OCI-LY3 (cell line): ENCODE data around the gene OR10G3.

ENCODE experiments used
- H2AFZ ChIP-seq: fragments of 200-600, 300-600 bp; shearing (Covaris generic); 2 replicates; pipeline ENCODE4 v1.6.0; 2014; ENCODE audit warnings: antibody characterized with exemption, low read depth, low read length
- H3K27ac ChIP-seq: fragments of 200-600, 300-600 bp; sonication (generic); 2 replicates; pipeline ENCODE4 v1.5.1; 2014; ENCODE audit warnings: mild to moderate bottlenecking, low read length, moderate library complexity, mixed read lengths
- H3K27me3 ChIP-seq: fragments of 200-600, 300-600 bp; sonication (generic); 2 replicates; pipeline ENCODE4 v1.6.1; 2014; ENCODE audit warnings: low read depth, low read length, mixed read lengths
- H3K36me3 ChIP-seq: fragments of 200-600, 300-600 bp; sonication (generic); replicated peaks from 2 replicates; pipeline ENCODE3; 2014; ENCODE audit warnings: low read depth, low read length, mixed read lengths
- H3K4me1 ChIP-seq: fragments of 300-600, 200-600 bp; sonication (generic); 2 replicates; pipeline ENCODE4 v1.6.1; 2014; ENCODE audit warnings: low read length, mixed read lengths
- H3K4me2 ChIP-seq: fragments of 200-600, 300-600 bp; sonication (generic); 2 replicates; pipeline ENCODE4 v1.6.1; 2014; ENCODE audit warnings: low read length, mixed read lengths
- H3K4me3 ChIP-seq: fragments of 300-600, 200-600 bp; sonication (generic); 2 replicates; pipeline ENCODE4 v1.5.1; 2014; ENCODE audit warnings: antibody characterized with exemption, mild to moderate bottlenecking, low read length, moderate library complexity
- H3K79me2 ChIP-seq: fragments of 300-600, 200-600 bp; shearing (Covaris generic); 2 replicates; pipeline ENCODE4 v1.6.1; 2014; ENCODE audit warnings: mild to moderate bottlenecking, low read length, mixed read lengths
- H3K9ac ChIP-seq: fragments of 300-600, 200-600 bp; shearing (Covaris generic); 2 replicates; pipeline ENCODE4 v1.6.0; 2014; ENCODE audit warnings: mild to moderate bottlenecking, low read length, moderate library complexity
- H3K9me3 ChIP-seq: fragments of 200-600, 300-600 bp; shearing (Covaris generic); 2 replicates; pipeline ENCODE4 v1.6.1; 2014; ENCODE audit warnings: low read length, mixed read lengths; ENCODE audit not compliant: insufficient read depth
- H4K20me1 ChIP-seq: fragments of 200-600, 300-600 bp; sonication (generic); 2 replicates; pipeline ENCODE4 v1.6.1; 2016; ENCODE audit warnings: low read length, mixed read lengths; ENCODE audit not compliant: insufficient read depth
- EZH2phosphoT487 ChIP-seq: fragments of 200-600 bp; shearing (Covaris generic); IDR thresholded peaks from 2 replicates; pipeline ENCODE4 v1.6.1; 2018; ENCODE audit warnings: antibody characterized with exemption, mixed run types, low read depth
- TF ChIP-seq, protein P1 (sequence below): fragments of 200-600, 300-600 bp; sonication (generic); IDR thresholded peaks from 2 replicates; pipeline ENCODE4 v1.5.1; 2014; ENCODE audit warnings: antibody characterized with exemption, low read length, low read depth

Gene OR10G3

DNA sequence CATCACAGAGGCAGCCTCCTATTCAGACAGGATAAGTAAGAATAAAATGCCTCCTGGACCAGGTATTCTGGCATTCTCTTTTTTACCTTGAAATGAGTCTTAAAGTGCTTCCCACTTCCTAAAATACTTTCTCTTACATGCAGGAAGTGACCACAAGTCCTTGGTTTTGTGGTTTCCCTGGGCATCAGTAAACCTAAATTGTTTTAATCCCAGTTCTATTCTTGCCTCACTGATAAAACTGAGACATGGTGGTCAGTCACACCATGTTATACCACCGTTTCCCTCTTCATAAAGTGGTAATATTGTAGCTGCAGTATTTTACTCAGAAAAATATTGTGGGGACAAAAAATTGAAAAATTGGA lies 52.6 kb downstream of the OR10G3 start:
- Histone ChIP-seq H3K27me3 (no peaks in the 10 kb centered on the region), H4K20me1 (no peaks in the 10 kb centered on the region), H3K4me3 (no peak overlapping the region), H3K9me3 (no peaks in the 10 kb centered on the region), H3K4me2 (peak overlapping the region; percentile 94; the same call in 1 of the 2 replicates), H3K36me3 (no peaks in the 10 kb centered on the region), H3K27ac (no peak overlapping the region), H3K9ac (no peak overlapping the region), H2AFZ (peak overlapping the region; percentile 95; the same call in 1 of the 2 replicates), H3K79me2 (no peaks in the 10 kb centered on the region), H3K4me1 (peaks cover 12% of the 10 kb centered on the region)
- TF ChIP-seq, protein P1, sequence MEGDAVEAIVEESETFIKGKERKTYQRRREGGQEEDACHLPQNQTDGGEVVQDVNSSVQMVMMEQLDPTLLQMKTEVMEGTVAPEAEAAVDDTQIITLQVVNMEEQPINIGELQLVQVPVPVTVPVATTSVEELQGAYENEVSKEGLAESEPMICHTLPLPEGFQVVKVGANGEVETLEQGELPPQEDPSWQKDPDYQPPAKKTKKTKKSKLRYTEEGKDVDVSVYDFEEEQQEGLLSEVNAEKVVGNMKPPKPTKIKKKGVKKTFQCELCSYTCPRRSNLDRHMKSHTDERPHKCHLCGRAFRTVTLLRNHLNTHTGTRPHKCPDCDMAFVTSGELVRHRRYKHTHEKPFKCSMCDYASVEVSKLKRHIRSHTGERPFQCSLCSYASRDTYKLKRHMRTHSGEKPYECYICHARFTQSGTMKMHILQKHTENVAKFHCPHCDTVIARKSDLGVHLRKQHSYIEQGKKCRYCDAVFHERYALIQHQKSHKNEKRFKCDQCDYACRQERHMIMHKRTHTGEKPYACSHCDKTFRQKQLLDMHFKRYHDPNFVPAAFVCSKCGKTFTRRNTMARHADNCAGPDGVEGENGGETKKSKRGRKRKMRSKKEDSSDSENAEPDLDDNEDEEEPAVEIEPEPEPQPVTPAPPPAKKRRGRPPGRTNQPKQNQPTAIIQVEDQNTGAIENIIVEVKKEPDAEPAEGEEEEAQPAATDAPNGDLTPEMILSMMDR = no peak
- no peak for TF ChIP-seq EZH2phosphoT487

DNA sequence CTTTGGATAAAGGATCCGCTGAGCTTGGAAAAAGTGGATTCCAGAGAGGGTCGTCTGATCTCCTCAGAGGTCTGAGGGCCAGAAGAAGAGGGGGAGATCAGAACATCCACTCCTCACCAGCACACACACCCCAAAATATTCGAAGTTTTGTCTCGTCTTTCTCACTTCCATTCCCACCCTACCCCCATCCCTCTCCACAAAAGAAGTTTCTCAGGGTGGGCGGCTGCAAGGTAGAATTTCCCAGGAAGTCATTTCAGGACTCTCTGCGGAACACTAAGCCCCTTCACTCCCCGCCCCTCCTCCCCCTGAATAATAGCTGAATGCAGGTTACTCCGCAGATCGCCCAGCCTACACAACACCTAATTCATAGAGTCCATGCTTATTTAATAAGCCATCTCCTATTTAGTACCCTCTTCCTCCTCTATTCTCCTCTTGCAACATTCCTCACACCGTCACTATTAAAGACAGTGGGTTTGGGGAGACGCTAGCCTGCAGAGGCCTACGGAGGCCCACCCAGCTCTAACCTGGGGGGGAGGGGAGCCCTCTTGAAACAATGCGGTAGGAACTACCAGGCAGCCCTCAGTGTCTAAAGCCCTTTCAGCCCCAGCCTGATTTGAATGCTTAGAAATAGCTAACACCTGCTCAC lies 53.1 kb downstream of the OR10G3 start:
- Histone ChIP-seq H3K9me3 (no peaks in the 10 kb centered on the region), H3K27me3 (no peaks in the 10 kb centered on the region), H3K4me3 (peak overlapping the region; percentile 98), H2AFZ (peak overlapping the region; percentile 95), H3K79me2 (no peaks in the 10 kb centered on the region), H3K36me3 (no peaks in the 10 kb centered on the region), H3K9ac (peak overlapping the region; percentile 82), H3K27ac (no peak overlapping the region), H3K4me1 (peaks cover 12% of the 10 kb centered on the region), H3K4me2 (peak overlapping the region; percentile 94), H4K20me1 (no peaks in the 10 kb centered on the region)
- TF ChIP-seq, protein P1 = no peak
- no peak for TF ChIP-seq EZH2phosphoT487

DNA sequence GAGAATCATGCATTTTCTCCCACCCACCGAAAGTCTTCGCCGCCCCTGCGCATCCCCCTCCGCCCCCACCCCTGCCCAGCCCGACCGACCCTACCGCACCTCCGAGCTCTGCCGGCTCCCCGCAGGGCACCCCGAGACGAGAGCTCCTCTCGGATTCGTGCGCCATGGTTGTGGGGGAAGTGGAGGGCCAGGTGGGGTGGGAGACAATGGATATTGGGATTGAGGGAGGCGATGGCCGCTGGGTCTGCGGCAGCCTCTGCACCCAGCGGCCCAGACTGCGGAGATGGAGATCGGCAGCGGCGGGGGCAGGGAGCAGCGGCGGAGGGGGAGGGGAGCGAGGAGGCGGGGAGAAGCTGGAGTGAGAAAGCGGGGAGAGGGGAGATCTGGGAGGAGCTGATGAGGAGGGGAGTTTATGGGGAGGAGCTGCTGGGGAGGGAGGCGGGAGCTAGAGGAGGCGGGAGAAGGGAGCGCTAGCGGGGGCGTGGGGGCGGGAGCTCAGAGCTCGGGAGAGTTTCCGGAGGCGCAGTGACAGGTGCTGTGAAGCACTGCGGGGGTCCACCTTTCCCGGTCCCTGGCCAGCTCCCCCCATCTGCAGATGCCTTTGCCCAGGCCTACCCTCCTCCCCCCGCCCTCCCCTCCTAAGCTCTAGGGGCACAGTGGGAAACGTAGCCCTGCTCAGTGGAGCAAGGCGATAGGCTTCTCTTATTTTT lies 53.8 kb downstream of the OR10G3 start, which contains the start of gene SALL2:
SALL2 (minus strand) TSS at position 385 of the 710 bp plus-strand sequence; CDS start at position 166, 219 bp downstream.
- Histone ChIP-seq H3K9me3 (no peaks in the 10 kb centered on the region), H2AFZ (peak within 1 kb of the TSS; percentile 95), H3K36me3 (no peaks in the 10 kb centered on the region), H3K4me3 (peak within 1 kb of the TSS; percentile 98), H3K9ac (peak within 1 kb of the TSS; percentile 82), H4K20me1 (no peaks in the 10 kb centered on the region), H3K4me1 (peaks cover 12% of the 10 kb centered on the region), H3K27ac (no peak within 1 kb of the TSS), H3K79me2 (no peaks in the 10 kb centered on the region), H3K4me2 (peak within 1 kb of the TSS; percentile 94), H3K27me3 (no peaks in the 10 kb centered on the region)
- TF ChIP-seq, protein P1 = no peak
- TF ChIP-seq EZH2phosphoT487 = no peak

DNA sequence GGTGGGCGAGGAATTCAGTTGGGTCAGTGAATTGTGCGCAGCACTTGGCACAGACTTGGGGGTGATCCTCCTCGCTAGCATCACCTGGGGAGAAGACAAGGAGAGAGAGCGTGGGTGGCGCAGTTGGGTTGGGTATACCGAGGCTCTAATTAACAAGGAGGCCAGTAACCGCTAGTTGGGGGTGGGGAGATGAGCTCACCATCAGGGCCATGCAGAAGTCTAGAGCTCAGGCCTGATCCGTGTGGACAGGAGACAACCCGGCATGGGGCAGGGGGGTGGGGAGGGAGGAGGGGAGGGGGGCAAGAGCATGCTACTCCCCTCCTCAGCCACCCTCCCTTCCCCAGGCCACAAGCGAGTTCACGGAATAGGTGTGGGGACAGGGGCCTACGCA lies 54.3 kb downstream of the OR10G3 start:
- Histone ChIP-seq H3K4me2 (peak overlapping the region; percentile 94), H3K4me1 (peaks cover 12% of the 10 kb centered on the region), H3K9ac (peak overlapping the region; percentile 82), H3K27ac (no peak overlapping the region), H3K4me3 (peak overlapping the region; percentile 98), H3K27me3 (peaks cover 4% of the 10 kb centered on the region; the same call in 1 of the 2 replicates), H3K9me3 (no peaks in the 10 kb centered on the region), H4K20me1 (no peaks in the 10 kb centered on the region), H3K79me2 (no peaks in the 10 kb centered on the region), H3K36me3 (no peaks in the 10 kb centered on the region), H2AFZ (peak overlapping the region; percentile 95)
- TF ChIP-seq, protein P1 = no peak
- TF ChIP-seq EZH2phosphoT487 = no peak
